ENCODE results near the gene PSMD1. TPM values are rescaled to one million over a fixed set of nuclear protein-coding genes. Genes with fewer than 3 reads are reported as not detected.

PSMD1 gene
- total and polyA plus RNA-seq, 2 of the 8 experiments (the other 6 are each of a cell fraction or from before 2014, with no cell fraction given): 179 to 272 TPM

DNA sequence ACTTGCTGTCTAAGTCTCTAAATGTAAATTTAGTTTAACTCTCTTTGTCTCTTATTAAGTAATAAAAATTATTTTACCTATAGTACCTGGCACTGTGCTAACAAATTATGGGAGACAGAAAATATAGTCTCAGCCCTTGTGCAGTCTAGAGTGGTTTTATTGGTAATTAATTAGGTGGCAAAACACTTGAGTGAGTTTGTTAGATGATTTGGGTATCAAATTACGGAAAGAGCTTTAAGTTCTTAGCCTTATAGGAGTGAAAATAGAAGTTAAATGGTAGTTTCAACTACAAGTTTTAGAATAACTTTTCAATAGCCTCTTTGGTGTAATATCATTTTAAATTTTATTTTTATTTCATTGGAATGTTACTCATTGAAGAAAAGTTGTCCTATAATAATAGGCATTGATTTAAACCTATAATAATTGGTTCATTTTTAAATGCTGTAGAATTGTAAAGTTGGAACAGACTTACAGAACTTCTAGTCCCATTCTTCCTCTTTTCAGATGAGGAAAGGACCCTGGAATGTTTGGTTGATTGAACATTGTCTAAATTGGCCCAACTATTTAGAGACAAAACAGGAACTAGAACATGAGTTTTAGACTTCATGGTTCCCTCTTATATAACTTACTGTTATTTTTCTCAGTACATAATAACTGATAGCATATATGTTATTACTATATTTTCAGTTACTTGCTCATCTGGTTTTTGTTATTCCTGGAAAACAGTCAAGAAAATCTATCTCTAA, 78.4 kb downstream of the PSMD1 start (continued):
- TF ChIP-seq, protein P1, sequence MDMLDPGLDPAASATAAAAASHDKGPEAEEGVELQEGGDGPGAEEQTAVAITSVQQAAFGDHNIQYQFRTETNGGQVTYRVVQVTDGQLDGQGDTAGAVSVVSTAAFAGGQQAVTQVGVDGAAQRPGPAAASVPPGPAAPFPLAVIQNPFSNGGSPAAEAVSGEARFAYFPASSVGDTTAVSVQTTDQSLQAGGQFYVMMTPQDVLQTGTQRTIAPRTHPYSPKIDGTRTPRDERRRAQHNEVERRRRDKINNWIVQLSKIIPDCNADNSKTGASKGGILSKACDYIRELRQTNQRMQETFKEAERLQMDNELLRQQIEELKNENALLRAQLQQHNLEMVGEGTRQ (IDR thresholded peaks at IDR 0.05; ENCODE audit: low read length): no peak
- TF ChIP-seq CBX8 (IDR thresholded peaks at IDR 0.05; ENCODE audit: borderline replicate concordance, low read depth, low read length) (no peak), RNF2 (IDR thresholded peaks at IDR 0.05; ENCODE audit: borderline replicate concordance, low read depth, low read length, missing control alignments, poor library complexity, severe bottlenecking) (no peak)
